ENCODE data around the gene AK4. TPM values are rescaled to one million over a fixed set of nuclear protein-coding genes. Genes with fewer than 3 reads are reported as not detected.

AK4 gene
- total RNA-seq, 2 experiments from 2014 or later: 0.08 to 0.14 TPM

DNA sequence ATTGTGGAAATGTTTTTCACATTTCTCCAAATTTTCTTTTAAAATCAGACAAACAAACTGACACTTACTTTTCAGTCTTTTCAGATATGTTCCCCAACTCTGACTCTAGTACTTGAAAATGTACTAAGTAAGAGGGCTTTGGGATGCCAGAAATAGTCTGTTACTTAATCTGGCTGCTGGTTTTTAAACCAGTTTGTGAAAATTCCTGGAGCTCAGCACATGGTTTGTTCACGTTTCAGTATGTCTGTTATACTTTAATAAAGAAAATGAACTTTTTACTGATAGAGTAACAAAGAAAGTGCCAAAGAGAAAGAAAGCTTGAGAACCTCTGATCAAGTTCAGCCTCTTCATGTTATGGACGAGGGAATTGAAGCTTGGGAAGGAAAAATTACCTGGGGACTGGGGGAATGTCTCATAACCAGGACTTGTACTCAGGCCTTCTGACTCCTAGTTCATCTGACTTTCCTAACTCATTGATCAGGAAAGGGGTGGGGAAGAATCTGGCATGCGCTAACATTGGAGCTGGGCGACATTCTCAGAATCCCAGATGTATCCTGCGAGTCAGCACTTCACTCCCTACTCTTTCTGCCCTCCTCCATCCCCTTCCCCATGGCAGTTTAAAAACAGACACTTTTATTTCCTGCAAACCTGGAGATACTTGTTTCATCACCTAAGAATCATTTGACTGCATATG, 130.5 kb downstream of the AK4 start:
- Histone ChIP-seq H3K4me3 (ENCODE audit: low read length) (no peak overlapping the region), H3K9me3 (ENCODE audit: control insufficient read depth in 1 of 2, insufficient read depth in 1 of 2, low read length in 2 of 2) (no peaks in the 10 kb centered on the region), H3K27ac (ENCODE audit: low read depth in 1 of 2, low read length in 2 of 2) (no peak overlapping the region), H3K36me3 (ENCODE audit: insufficient read depth, low read length) (no peaks in the 10 kb centered on the region), H3K27me3 (ENCODE audit: control insufficient read depth in 1 of 2, insufficient read depth in 2 of 2, low read length in 2 of 2) (peaks cover 0 to 9% of the 10 kb centered on the region in 2 experiments), H3K4me1 (ENCODE audit: insufficient read depth, low read length) (no peaks in the 10 kb centered on the region)
- intact Hi-C loops (cut with DNase I, micrococcal nuclease): no loop called here
- Mint-ChIP-seq H3K4me1 (ENCODE audit: low read depth) (no peaks in the 10 kb centered on the region), H3K27ac (no peak overlapping the region), H3K27me3 (peaks cover 37% of the 10 kb centered on the region), H3K4me3 (no peak overlapping the region), H3K36me3 (ENCODE audit: low read depth) (no peaks in the 10 kb centered on the region), H3K9me3 (no peaks in the 10 kb centered on the region)
- no peak for ATAC-seq (ENCODE audit: poor library complexity)
- DNase-seq: no peak
- no peak for TF ChIP-seq CTCF (IDR thresholded peaks at IDR 0.05)
- CTCF ChIA-PET: no interaction called here
- POLR2A ChIA-PET: no interaction called here

GRCh38 chr1:65279070-65279779, 131.2 kb downstream of the AK4 start:
- no peak for ATAC-seq (ENCODE audit: poor library complexity)
- intact Hi-C loops (cut with DNase I, micrococcal nuclease): no loop called here
- H3K36me3 ChIP-seq (ENCODE audit: insufficient read depth, low read length): no peaks in the 10 kb centered on the region
- H3K4me1 ChIP-seq (ENCODE audit: insufficient read depth, low read length): no peaks in the 10 kb centered on the region
- CTCF ChIA-PET: no interaction called here
- Mint-ChIP-seq H3K9me3 (no peaks in the 10 kb centered on the region), H3K27me3 (peaks cover 43% of the 10 kb centered on the region), H3K4me1 (ENCODE audit: low read depth) (no peaks in the 10 kb centered on the region), H3K36me3 (ENCODE audit: low read depth) (no peaks in the 10 kb centered on the region), H3K4me3 (no peak overlapping the region), H3K27ac (no peak overlapping the region)
- no peak for DNase-seq
- no peak overlapping the region for H3K27ac ChIP-seq (ENCODE audit: low read depth in 1 of 2, low read length in 2 of 2)
- no peak for TF ChIP-seq CTCF (IDR thresholded peaks at IDR 0.05)
- H3K9me3 ChIP-seq (ENCODE audit: control insufficient read depth in 1 of 2, insufficient read depth in 1 of 2, low read length in 2 of 2): no peaks in the 10 kb centered on the region
- H3K4me3 ChIP-seq (ENCODE audit: low read length): no peak overlapping the region
- POLR2A ChIA-PET: no interaction called here
- H3K27me3 ChIP-seq (ENCODE audit: control insufficient read depth in 1 of 2, insufficient read depth in 2 of 2, low read length in 2 of 2): peaks cover 0 to 9% of the 10 kb centered on the region in 2 experiments

Other genes with a start within 250 kb of the AK4 start
- 100 to 1,000 TPM; 240 to 252 TPM for gene JAK1, start 181.7 kb upstream of the AK4 start, total RNA-seq
- 1 to 10 TPM; 2.4 to 2.5 TPM for gene DNAJC6, start 161.3 kb downstream of the AK4 start, total RNA-seq

Data from CD4-positive, alpha-beta T cell (primary cell).